ENCODE data around the gene KCTD20.

- no peak for TF ChIP-seq CTCF (IDR thresholded peaks at IDR 0.05)
- TF ChIP-seq EZH2 (IDR thresholded peaks at IDR 0.05), result no peak
- no peak for TF ChIP-seq EZH2phosphoT487 (IDR thresholded peaks at IDR 0.05)
Measured at GRCh38 chr6:36461646-36462045, 18.8 kb downstream of the KCTD20 start.

All from neural progenitor cell (in vitro differentiated cells).